ENCODE results near the gene PSIP1. TPM values are rescaled to one million over a fixed set of nuclear protein-coding genes. Genes with fewer than 3 reads are reported as not detected.

Gene PSIP1
- total RNA-seq, 1 experiment from 2014 or later = 99.1 TPM

GRCh38 chr9:15505921-15506320 lies 4.8 kb downstream of the PSIP1 start (continued):
- TF ChIP-seq ELF1 (IDR thresholded peaks at IDR 0.05; ENCODE audit: borderline replicate concordance, low read depth) (no peak), EGR1 (IDR thresholded peaks at IDR 0.05; ENCODE audit: low read depth) (no peak), CEBPB (IDR thresholded peaks at IDR 0.05; ENCODE audit: low read depth) (no peak), TCF7L2 (IDR thresholded peaks at IDR 0.05; ENCODE audit: borderline replicate concordance, extremely low read depth, insufficient read depth, insufficient read length) (no peak), CBX3 (IDR thresholded peaks at IDR 0.05; ENCODE audit: low read depth) (no peak), RAD21 (IDR thresholded peaks at IDR 0.05; ENCODE audit: low read depth) (no peak), ZFX (IDR thresholded peaks at IDR 0.05) (no peak), EZH2 (IDR thresholded peaks at IDR 0.05) (no peak), SRF (IDR thresholded peaks at IDR 0.05; ENCODE audit: low read depth) (no peak), FOSL1 (IDR thresholded peaks at IDR 0.05; ENCODE audit: low read depth) (no peak)

- intact Hi-C loops (cut with micrococcal nuclease) = no loop called here
- peaks cover 97% of the 10 kb centered on the region for H3K79me2 ChIP-seq (ENCODE audit: insufficient read depth, low read length)
- ATAC-seq = no peak
- H3K4me2 ChIP-seq (ENCODE audit: low read length) = no peak overlapping the region
- H4K20me1 ChIP-seq (ENCODE audit: insufficient read depth) = peaks cover 4% of the 10 kb centered on the region; the same call in 1 of the 2 replicates
- no peak overlapping the region for H2AFZ ChIP-seq (ENCODE audit: low read depth, low read length, poor library complexity, severe bottlenecking)
- no peaks in the 10 kb centered on the region for H3K4me1 ChIP-seq (ENCODE audit: control insufficient read depth in 1 of 2, insufficient read depth in 2 of 2, low read length in 2 of 2)
- H3K9me3 ChIP-seq (ENCODE audit: control insufficient read depth in 1 of 2, insufficient read depth in 1 of 2, low read depth in 1 of 2, low read length in 2 of 2) = no peaks in the 10 kb centered on the region
- H3K9me2 ChIP-seq (ENCODE audit: insufficient read depth) = no peaks in the 10 kb centered on the region
- no peak overlapping the region for H3K4me3 ChIP-seq (replicated peaks in 1 of 2; ENCODE audit: low read depth in 1 of 2, low read length in 2 of 2)
- no TSS peak for BruUV-seq (replicated peaks)
- RAD21 ChIA-PET (ENCODE audit: low non-redundant PET in 1 of 2, low total read pairs in 2 of 2, uncharacterized antibody in 2 of 2, unreplicated experiment in 2 of 2) = no interaction called here
- CTCF ChIA-PET = no interaction called here
- no peak overlapping the region for H3K27ac ChIP-seq (ENCODE audit: low read depth, low read length)
- TF ChIP-seq ZNF274 (IDR thresholded peaks at IDR 0.05; ENCODE audit: low read depth, low read length) = no peak
- TF ChIP-seq YY1 (IDR thresholded peaks at IDR 0.05; ENCODE audit: extremely low read depth, insufficient replicate concordance, low read depth, low read length) = no peak
- TF ChIP-seq CEBPB (IDR thresholded peaks at IDR 0.05; ENCODE audit: low read depth) = no peak
- no peak for TF ChIP-seq EZH2phosphoT487 (IDR thresholded peaks at IDR 0.05; ENCODE audit: borderline replicate concordance)
- no peak for TF ChIP-seq FOSL1 (IDR thresholded peaks at IDR 0.05; ENCODE audit: low read depth)
- no peak for TF ChIP-seq JUND (IDR thresholded peaks at IDR 0.05)
- TF ChIP-seq MAX (IDR thresholded peaks at IDR 0.05) = no peak
- TF ChIP-seq ZFX (IDR thresholded peaks at IDR 0.05) = no peak
- no peak for TF ChIP-seq CBX3 (IDR thresholded peaks at IDR 0.05; ENCODE audit: low read depth)
- TF ChIP-seq EZH2 (IDR thresholded peaks at IDR 0.05) = no peak
- no peak overlapping the region for H3K9ac ChIP-seq (ENCODE audit: low read length)
- POLR2A ChIA-PET = no interaction called here
- H3K36me3 ChIP-seq (ENCODE audit: control insufficient read depth in 1 of 2, insufficient read depth in 2 of 2, low read length in 2 of 2) = peaks cover 21 to 31% of the 10 kb centered on the region in 2 experiments
- H3K27me3 ChIP-seq (ENCODE audit: insufficient read depth, low read length) = no peaks in the 10 kb centered on the region
- no peak for DNase-seq (ENCODE audit: low read depth, low spot score)
Observed at GRCh38 chr9:15501803-15502202, 9.0 kb downstream of the PSIP1 start.
